Liver (tissue), 9 donors: ENCODE measurements around the gene MAOB. TPM values are rescaled to one million over a fixed set of nuclear protein-coding genes. Genes with fewer than 3 reads are reported as not detected.

Experiments
- DNase-seq: peaks from one replicate; pipeline ENCODE4 v3.0.0-alpha.2; 2017; ENCODE audit warnings: low spot score
- H3K27ac ChIP-seq, 2 donors: one replicate each; pipeline ENCODE4 v1.7.0; 2013; ENCODE audit warnings: inconsistent platforms in 2 of 2, low read length in 2 of 2, control low read depth in 1 of 2, low read depth in 1 of 2, mild to moderate bottlenecking in 1 of 2
- H3K27me3 ChIP-seq, 4 donors: one replicate each; pipeline versions ENCODE4 v1.6.1 to v1.7.0; 2013; ENCODE audit warnings: low read length in 3 of 4, inconsistent platforms in 1 of 4, mild to moderate bottlenecking in 1 of 4, moderate library complexity in 1 of 4; ENCODE audit not compliant: control insufficient read depth in 4 of 4, insufficient read depth in 4 of 4
- H3K36me3 ChIP-seq, 4 donors: one replicate each; pipeline versions ENCODE4 v1.6.1 to v1.7.0; 2013; ENCODE audit warnings: low read length in 3 of 4, mild to moderate bottlenecking in 3 of 4, low read depth in 1 of 4, moderate library complexity in 1 of 4; ENCODE audit not compliant: control insufficient read depth in 4 of 4, insufficient read depth in 3 of 4
- H3K4me1 ChIP-seq, 4 donors: one replicate each; pipeline versions ENCODE4 v1.6.1 to v1.7.0; 2013; ENCODE audit warnings: low read length in 3 of 4, mild to moderate bottlenecking in 3 of 4, moderate library complexity in 1 of 4; ENCODE audit not compliant: control insufficient read depth in 4 of 4, insufficient read depth in 4 of 4
- H3K4me3 ChIP-seq, 3 donors: one replicate each; pipeline versions ENCODE4 v1.6.1 to v1.7.0; 2013; ENCODE audit warnings: low read length in 3 of 3, control low read depth in 1 of 3, low read depth in 1 of 3, mild to moderate bottlenecking in 1 of 3
- H3K9ac ChIP-seq, 2 donors: one replicate each; pipeline ENCODE4 v1.7.0; 2013; ENCODE audit warnings: low read length in 2 of 2, mild to moderate bottlenecking in 2 of 2, moderate library complexity in 2 of 2, control low read depth in 1 of 2, low read depth in 1 of 2
- H3K9me3 ChIP-seq, 4 donors: one replicate each; pipeline versions ENCODE4 v1.6.1 to v1.7.0; 2013; ENCODE audit warnings: low read length in 3 of 4; ENCODE audit not compliant: control insufficient read depth in 4 of 4
- EGR1 ChIP-seq, 2 donors: IDR thresholded peaks; 2 replicates each; pipeline ENCODE4 v1.6.1; 2016 to 2018; ENCODE audit warnings: antibody characterized with exemption in 2 of 2, low read depth in 2 of 2
- FOXA1 ChIP-seq: IDR thresholded peaks from 2 replicates; pipeline ENCODE4 v1.6.1; 2016; ENCODE audit warnings: antibody characterized with exemption
- GABPA ChIP-seq, 2 donors: IDR thresholded peaks in 1 of 2; conservative IDR thresholded peaks in 1 of 2; 2 replicates each; pipeline ENCODE4 v1.6.1; 2016; ENCODE audit warnings: antibody characterized with exemption in 2 of 2, mild to moderate bottlenecking in 1 of 2, moderate library complexity in 1 of 2
- HNF4A ChIP-seq, 2 donors: conservative IDR thresholded peaks; 2 replicates each; pipeline ENCODE4 v1.6.1; 2016; ENCODE audit warnings: antibody characterized with exemption in 2 of 2, mild to moderate bottlenecking in 2 of 2
- HNF4G ChIP-seq: IDR thresholded peaks from 2 replicates; pipeline ENCODE4 v1.6.1; 2016; ENCODE audit warnings: antibody characterized with exemption
- JUND ChIP-seq, 2 donors: IDR thresholded peaks; 2 replicates each; pipeline ENCODE4 v1.6.1; 2016; ENCODE audit warnings: antibody characterized with exemption in 2 of 2
- NR2F2 ChIP-seq: IDR thresholded peaks from 2 replicates; pipeline ENCODE4 v1.6.1; 2016; ENCODE audit warnings: antibody characterized with exemption
- RAD21 ChIP-seq, 2 donors: IDR thresholded peaks; 2 replicates each; pipeline ENCODE4 v1.6.1; 2016; ENCODE audit warnings: antibody characterized with exemption in 2 of 2, mild to moderate bottlenecking in 2 of 2
- SP1 ChIP-seq: IDR thresholded peaks from 2 replicates; pipeline ENCODE4 v1.6.1; 2018; ENCODE audit warnings: antibody characterized with exemption, mild to moderate bottlenecking
- TAF1 ChIP-seq: conservative IDR thresholded peaks from 2 replicates; pipeline ENCODE4 v1.6.1; 2016; ENCODE audit warnings: antibody characterized with exemption, mild to moderate bottlenecking
- YY1 ChIP-seq: IDR thresholded peaks from 2 replicates; pipeline ENCODE4 v1.6.1; 2016; ENCODE audit warnings: antibody characterized with exemption, mild to moderate bottlenecking
- WGBS: extraction: QIAGEN DNeasy Blood & Tissue Kit; methylation state at CpG from one replicate; pipeline ENCODE4 v1.1.7; 2013; 5-methylcytosine and 5-hydroxymethylcytosine counted together
- polyA plus RNA-seq, 2 donors: library from polyadenylated mRNA; stranded (reverse) in 1 of 2; unstranded in 1 of 2; fragments of 200-250 nt in 1 of 2; fragments of >200 nt in 1 of 2; fragmentation: Nextera tagmentation in 1 of 2; extraction: Ambion mirVana in 1 of 2; gene quantifications; one replicate each; pipeline versions ENCODE4 v1.2.1 to v1.2.3, GENCODE V29; 2013 to 2015
- total RNA-seq, 2 donors: library from RNA; depleted of rRNA; stranded (reverse); fragments of >200 nt; gene quantifications; one replicate each; pipeline ENCODE4 v1.2.3, GENCODE V29; 2014
- TF ChIP-seq, protein P1 (sequence below): IDR thresholded peaks from 2 replicates; pipeline ENCODE4 v1.6.1; 2016; ENCODE audit warnings: antibody characterized with exemption
- TF ChIP-seq, protein P2 (sequence below): IDR thresholded peaks from 2 replicates; pipeline ENCODE4 v1.6.1; 2016; ENCODE audit warnings: antibody characterized with exemption
- TF ChIP-seq, protein P3 (sequence below): fragments of 150-350 bp; IDR thresholded peaks from 2 replicates; pipeline ENCODE4 v1.5.1; 2017; ENCODE audit warnings: improper control_type of control experiment, low read depth, low read length; ENCODE audit not compliant: missing input control
- TF ChIP-seq, protein P4 (sequence below): IDR thresholded peaks from 2 replicates; pipeline ENCODE4 v1.6.1; 2016; ENCODE audit warnings: antibody characterized with exemption, mild to moderate bottlenecking
- donor health status: healthy.
- donor health status: healthy.
- donor health status: healthy.
- donor health status: healthy.
- donor health status: healthy.

The MAOB gene
- total and polyA plus RNA-seq, 4 donors = 34.0 to 96.3 (median 72.6) TPM

DNA sequence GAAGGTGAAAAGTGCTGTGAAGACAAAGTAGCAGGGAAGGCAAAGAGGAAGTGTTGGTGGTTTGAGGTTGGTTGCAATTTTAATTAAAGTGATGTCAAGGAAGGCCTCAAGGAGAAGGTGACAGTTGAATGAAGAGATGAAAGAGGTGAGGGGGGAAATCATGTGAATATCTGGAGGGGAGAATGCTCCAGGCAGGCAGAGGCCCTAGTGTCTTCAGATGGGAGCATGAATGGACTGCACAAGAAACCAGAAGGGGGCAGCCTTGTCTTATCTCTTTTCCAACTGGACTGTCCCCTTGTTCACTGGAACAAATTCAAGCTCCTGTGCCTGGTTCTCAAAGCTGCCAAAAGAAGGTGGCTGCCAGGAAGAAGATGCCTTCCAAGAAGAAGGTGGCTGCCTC, 68.4 kb downstream of the MAOB start:
- no peaks in the 10 kb centered on the region for H3K27me3 ChIP-seq
- H3K4me1 ChIP-seq = no peaks in the 10 kb centered on the region
- peaks cover 0 to 5% (median 1%) of the 10 kb centered on the region in 4 donors for H3K36me3 ChIP-seq
- peak in 1 of 2 donors; percentile 46 for TF ChIP-seq RAD21 (IDR thresholded peaks at IDR 0.05)
- TF ChIP-seq NR2F2 = no peak
- DNase-seq = no peak
- H3K27ac ChIP-seq = no peak overlapping the region
- no peak overlapping the region for H3K9ac ChIP-seq
- H3K4me3 ChIP-seq = no peak overlapping the region
- H3K9me3 ChIP-seq = no peaks in the 10 kb centered on the region

DNA sequence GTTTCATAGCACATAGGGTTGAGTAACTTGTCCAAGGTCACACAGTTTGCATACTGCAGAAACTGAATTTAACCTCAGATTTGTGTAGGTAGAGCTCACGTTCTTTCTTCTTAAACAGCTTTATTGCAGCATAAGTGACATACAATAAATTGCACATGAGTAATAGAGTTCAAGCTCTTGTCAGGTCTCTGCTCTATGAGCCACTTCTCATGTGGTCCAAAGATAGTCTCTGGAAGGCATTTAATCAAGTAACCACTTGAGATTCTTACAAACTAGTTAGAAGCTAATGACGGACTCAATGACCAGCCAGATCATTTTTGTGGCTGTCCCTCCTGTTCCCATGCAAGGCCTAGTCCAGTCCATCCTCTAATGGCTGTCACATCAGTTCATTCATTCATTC, 68.9 kb downstream of the MAOB start:
- Histone ChIP-seq H3K9me3 (no peaks in the 10 kb centered on the region), H3K9ac (no peak overlapping the region), H3K4me1 (no peaks in the 10 kb centered on the region), H3K27me3 (no peaks in the 10 kb centered on the region), H3K36me3 (peaks cover 0 to 2% (median under 1%) of the 10 kb centered on the region in 4 donors), H3K27ac (no peak overlapping the region), H3K4me3 (no peak overlapping the region)
- no peak for DNase-seq
- TF ChIP-seq, protein P1, sequence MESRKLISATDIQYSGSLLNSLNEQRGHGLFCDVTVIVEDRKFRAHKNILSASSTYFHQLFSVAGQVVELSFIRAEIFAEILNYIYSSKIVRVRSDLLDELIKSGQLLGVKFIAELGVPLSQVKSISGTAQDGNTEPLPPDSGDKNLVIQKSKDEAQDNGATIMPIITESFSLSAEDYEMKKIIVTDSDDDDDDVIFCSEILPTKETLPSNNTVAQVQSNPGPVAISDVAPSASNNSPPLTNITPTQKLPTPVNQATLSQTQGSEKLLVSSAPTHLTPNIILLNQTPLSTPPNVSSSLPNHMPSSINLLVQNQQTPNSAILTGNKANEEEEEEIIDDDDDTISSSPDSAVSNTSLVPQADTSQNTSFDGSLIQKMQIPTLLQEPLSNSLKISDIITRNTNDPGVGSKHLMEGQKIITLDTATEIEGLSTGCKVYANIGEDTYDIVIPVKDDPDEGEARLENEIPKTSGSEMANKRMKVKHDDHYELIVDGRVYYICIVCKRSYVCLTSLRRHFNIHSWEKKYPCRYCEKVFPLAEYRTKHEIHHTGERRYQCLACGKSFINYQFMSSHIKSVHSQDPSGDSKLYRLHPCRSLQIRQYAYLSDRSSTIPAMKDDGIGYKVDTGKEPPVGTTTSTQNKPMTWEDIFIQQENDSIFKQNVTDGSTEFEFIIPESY = no peak
- no peak for TF ChIP-seq TAF1
- TF ChIP-seq, protein P2, sequence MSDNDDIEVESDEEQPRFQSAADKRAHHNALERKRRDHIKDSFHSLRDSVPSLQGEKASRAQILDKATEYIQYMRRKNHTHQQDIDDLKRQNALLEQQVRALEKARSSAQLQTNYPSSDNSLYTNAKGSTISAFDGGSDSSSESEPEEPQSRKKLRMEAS = no peak
- no peak for TF ChIP-seq YY1
- TF ChIP-seq SP1 = no peak
- no peak for TF ChIP-seq NR2F2
- no peak for TF ChIP-seq RAD21 (IDR thresholded peaks at IDR 0.05)
- no peak for TF ChIP-seq HNF4G
- TF ChIP-seq, protein P3, sequence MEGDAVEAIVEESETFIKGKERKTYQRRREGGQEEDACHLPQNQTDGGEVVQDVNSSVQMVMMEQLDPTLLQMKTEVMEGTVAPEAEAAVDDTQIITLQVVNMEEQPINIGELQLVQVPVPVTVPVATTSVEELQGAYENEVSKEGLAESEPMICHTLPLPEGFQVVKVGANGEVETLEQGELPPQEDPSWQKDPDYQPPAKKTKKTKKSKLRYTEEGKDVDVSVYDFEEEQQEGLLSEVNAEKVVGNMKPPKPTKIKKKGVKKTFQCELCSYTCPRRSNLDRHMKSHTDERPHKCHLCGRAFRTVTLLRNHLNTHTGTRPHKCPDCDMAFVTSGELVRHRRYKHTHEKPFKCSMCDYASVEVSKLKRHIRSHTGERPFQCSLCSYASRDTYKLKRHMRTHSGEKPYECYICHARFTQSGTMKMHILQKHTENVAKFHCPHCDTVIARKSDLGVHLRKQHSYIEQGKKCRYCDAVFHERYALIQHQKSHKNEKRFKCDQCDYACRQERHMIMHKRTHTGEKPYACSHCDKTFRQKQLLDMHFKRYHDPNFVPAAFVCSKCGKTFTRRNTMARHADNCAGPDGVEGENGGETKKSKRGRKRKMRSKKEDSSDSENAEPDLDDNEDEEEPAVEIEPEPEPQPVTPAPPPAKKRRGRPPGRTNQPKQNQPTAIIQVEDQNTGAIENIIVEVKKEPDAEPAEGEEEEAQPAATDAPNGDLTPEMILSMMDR = no peak
- TF ChIP-seq HNF4A (conservative IDR thresholded peaks at IDR 0.05) = no peak
- TF ChIP-seq GABPA (IDR thresholded peaks at IDR 0.05 in 1 of 2, conservative IDR thresholded peaks at IDR 0.05 in 1 of 2) = no peak
- no peak for TF ChIP-seq JUND (IDR thresholded peaks at IDR 0.05)
- TF ChIP-seq FOXA1 = no peak
- TF ChIP-seq, protein P4, sequence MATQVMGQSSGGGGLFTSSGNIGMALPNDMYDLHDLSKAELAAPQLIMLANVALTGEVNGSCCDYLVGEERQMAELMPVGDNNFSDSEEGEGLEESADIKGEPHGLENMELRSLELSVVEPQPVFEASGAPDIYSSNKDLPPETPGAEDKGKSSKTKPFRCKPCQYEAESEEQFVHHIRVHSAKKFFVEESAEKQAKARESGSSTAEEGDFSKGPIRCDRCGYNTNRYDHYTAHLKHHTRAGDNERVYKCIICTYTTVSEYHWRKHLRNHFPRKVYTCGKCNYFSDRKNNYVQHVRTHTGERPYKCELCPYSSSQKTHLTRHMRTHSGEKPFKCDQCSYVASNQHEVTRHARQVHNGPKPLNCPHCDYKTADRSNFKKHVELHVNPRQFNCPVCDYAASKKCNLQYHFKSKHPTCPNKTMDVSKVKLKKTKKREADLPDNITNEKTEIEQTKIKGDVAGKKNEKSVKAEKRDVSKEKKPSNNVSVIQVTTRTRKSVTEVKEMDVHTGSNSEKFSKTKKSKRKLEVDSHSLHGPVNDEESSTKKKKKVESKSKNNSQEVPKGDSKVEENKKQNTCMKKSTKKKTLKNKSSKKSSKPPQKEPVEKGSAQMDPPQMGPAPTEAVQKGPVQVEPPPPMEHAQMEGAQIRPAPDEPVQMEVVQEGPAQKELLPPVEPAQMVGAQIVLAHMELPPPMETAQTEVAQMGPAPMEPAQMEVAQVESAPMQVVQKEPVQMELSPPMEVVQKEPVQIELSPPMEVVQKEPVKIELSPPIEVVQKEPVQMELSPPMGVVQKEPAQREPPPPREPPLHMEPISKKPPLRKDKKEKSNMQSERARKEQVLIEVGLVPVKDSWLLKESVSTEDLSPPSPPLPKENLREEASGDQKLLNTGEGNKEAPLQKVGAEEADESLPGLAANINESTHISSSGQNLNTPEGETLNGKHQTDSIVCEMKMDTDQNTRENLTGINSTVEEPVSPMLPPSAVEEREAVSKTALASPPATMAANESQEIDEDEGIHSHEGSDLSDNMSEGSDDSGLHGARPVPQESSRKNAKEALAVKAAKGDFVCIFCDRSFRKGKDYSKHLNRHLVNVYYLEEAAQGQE = no peak
- no peak for TF ChIP-seq EGR1 (IDR thresholded peaks at IDR 0.05; ENCODE audit: low read depth in 2 of 2)
- WGBS = 84% methylated on average over 2 of the region's 2 CpGs
